Activated T-cell treated with anti-CD3 and anti-CD28 coated beads, Interleukin-2, amount 50 U/mL, for 72 hours (primary cell): ENCODE results near the gene NOP56. TPM values are rescaled to one million over a fixed set of nuclear protein-coding genes. Genes with fewer than 3 reads are reported as not detected.
"Not testable (repeated sequence)": the region's sequence is repeated elsewhere in the genome, so short reads cannot be mapped to it uniquely, and the experiment has no call there.

ENCODE experiments used
- ATAC-seq, 2 donors: fragments of 150-1000 bp; cut with Tn5 transposase; replicated peaks in 1 of 2; 2 replicates each; pipeline ENCODE4 v1.10.0; 2021; ENCODE audit warnings: moderate library complexity in 2 of 2, mild to moderate bottlenecking in 1 of 2
- DNase-seq, 2 donors: peaks; one replicate each; pipeline ENCODE4 v3.0.0; 2021 to 2022; ENCODE audit warnings: mixed read lengths in 1 of 2
- H3K27ac Mint-ChIP-seq: one replicate; pipeline ENCODE4 v1.8.0; 2022; ENCODE audit warnings: mild to moderate bottlenecking, moderate library complexity, mixed read lengths
- H3K27me3 Mint-ChIP-seq: one replicate; pipeline ENCODE4 v1.8.0; 2022; ENCODE audit warnings: low read depth, mixed read lengths
- H3K36me3 Mint-ChIP-seq, 2 donors: one replicate each; pipeline ENCODE4 v1.8.0; 2022; ENCODE audit warnings: mixed read lengths in 2 of 2, mild to moderate bottlenecking in 1 of 2; ENCODE audit not compliant: insufficient read depth in 2 of 2
- H3K4me1 Mint-ChIP-seq: one replicate; pipeline ENCODE4 v1.8.0; 2022; ENCODE audit warnings: low read depth, mixed read lengths
- H3K4me3 Mint-ChIP-seq, 2 donors: one replicate each; pipeline ENCODE4 v1.8.0; 2022; ENCODE audit warnings: mild to moderate bottlenecking in 2 of 2, mixed read lengths in 2 of 2, moderate library complexity in 2 of 2
- H3K9me3 Mint-ChIP-seq, 2 donors: one replicate each; pipeline ENCODE4 v1.8.0; 2022; ENCODE audit warnings: mixed read lengths in 2 of 2
- total RNA-seq, 2 donors: library from RNA; stranded (reverse); gene quantifications; one replicate each; pipeline ENCODE4 v1.2.3, GENCODE V29; 2022

NOP56 gene
- total RNA-seq, 2 donors from 2014 or later: 263 to 392 TPM

DNA sequence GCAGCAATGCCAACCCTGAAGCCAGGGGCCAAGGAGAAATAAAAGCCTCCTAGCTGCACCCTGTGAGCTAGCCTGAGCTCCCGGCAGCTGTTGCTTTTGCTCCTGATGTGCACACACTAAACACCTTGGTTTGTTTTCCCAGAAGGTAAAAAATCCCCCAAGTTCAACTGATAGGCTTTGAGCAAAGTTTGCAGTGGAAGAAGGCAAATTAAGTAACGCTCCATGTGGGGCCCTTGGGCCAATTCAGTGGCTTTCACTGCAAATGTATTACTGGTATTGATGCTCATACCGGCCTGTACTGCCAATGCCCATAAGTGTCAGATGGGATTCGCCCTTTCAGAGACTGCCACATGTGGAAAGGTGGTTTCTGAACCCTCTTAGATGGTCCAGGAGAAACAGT lies 21.0 kb downstream of the NOP56 start:
- H3K27ac Mint-ChIP-seq: no peak overlapping the region
- no peaks in the 10 kb centered on the region for H3K9me3 Mint-ChIP-seq
- H3K4me1 Mint-ChIP-seq: no peaks in the 10 kb centered on the region
- DNase-seq (no peak), ATAC-seq (no peak)
- no peak overlapping the region for H3K4me3 Mint-ChIP-seq
- H3K27me3 Mint-ChIP-seq: peaks cover 4% of the 10 kb centered on the region
- no peaks in the 10 kb centered on the region for H3K36me3 Mint-ChIP-seq

DNA sequence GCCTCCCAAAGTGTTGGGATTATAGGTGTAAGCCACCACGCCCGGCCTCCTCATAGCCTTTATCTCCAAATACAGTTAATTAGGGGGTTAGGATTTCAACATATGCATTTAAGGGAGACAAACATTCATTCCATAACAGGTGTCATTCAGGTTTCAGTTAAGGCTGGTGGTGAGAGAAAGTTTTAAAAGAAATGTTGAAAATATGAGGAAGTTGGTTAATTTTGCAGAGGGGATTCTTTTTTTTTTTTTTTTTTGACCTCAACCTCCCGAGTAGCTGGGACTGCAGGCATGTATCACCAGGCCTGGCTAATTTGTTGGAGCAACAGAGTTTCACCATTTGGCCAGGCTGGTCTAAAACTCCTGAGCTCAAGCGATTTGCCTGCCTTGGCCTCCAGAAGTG lies 27.6 kb downstream of the NOP56 start:
- DNase-seq (no peak), ATAC-seq (no peak)
- Mint-ChIP-seq H3K27me3 (peaks cover 15% of the 10 kb centered on the region), H3K4me3 (no peak overlapping the region), H3K27ac (no peak overlapping the region), H3K9me3 (no peaks in the 10 kb centered on the region), H3K4me1 (no peaks in the 10 kb centered on the region), H3K36me3 (no peaks in the 10 kb centered on the region)

DNA sequence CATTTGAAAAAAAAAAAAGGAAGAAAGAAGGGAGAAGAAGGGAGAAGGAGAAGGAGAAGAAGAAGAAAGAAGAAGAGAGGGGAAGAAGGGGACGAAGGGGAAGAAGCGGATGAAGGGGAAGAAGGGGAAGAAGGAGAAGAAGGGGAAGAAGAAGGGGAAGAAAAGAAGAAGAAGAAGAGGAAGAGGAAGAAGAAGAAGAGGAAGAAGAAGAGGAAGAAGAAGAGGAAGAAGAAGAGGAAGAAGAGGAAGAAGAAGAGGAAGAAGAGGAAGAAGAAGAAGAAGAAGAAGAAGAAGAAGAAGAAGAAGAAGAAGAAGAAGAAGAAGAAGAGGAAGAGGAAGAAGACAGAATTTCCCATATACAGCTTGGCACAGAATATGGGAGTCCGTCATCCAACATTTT lies 29.6 kb downstream of the NOP56 start:
- peaks cover 21% of the 10 kb centered on the region for H3K27me3 Mint-ChIP-seq
- not testable (repeated sequence) for H3K9me3 Mint-ChIP-seq, H3K4me3 Mint-ChIP-seq

DNA sequence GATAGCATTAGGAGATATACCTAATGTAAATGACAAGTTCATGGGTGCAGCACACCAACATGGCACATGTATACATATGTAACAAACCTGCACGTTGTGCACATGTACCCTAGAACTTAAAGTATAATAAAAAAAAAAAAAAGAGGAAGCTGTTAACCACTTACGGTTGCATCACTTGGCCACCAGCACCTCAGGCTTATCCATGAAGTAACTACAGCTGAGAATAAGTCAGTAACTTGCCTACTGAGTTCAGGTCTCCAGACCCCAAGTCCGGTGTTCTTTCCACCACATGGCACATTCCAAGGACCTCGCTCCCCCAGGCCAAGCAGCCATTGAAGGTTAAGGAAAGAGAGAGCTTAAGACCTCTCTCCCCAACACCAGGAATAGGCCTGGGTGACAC lies 32.4 kb downstream of the NOP56 start:
- Mint-ChIP-seq H3K4me1 (peaks cover 15% of the 10 kb centered on the region), H3K27me3 (peaks cover 24% of the 10 kb centered on the region)
- not testable (repeated sequence) for H3K9me3 Mint-ChIP-seq, H3K4me3 Mint-ChIP-seq, H3K36me3 Mint-ChIP-seq, H3K27ac Mint-ChIP-seq, DNase-seq, ATAC-seq

More for the DNA sequence above, 29.6 kb downstream of the NOP56 start:
- H3K27ac Mint-ChIP-seq, H3K4me1 Mint-ChIP-seq, DNase-seq, ATAC-seq, H3K36me3 Mint-ChIP-seq: not testable (repeated sequence)

DNA sequence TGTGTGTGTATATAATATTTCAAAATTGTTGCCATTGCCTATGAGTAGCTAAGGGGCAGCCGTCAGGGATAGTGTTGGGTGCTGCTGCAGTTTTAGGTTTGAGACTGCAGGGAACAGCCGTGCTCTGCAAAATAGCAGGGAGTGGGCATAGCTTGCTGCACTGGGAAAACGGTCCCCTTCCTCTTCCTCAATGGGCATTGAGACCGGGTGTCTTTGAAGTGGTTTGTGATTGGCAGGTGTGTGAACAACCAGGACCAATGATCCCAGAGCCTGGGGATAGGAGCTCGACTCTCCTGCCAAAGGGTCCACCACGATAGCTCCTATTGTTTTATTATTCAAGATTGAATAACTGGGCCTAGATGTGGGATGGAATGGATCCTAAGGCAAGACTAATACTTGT lies 35.1 kb downstream of the NOP56 start:
- H3K9me3 Mint-ChIP-seq: no peaks in the 10 kb centered on the region
- H3K27me3 Mint-ChIP-seq: peaks cover 41% of the 10 kb centered on the region
- DNase-seq (no peak), ATAC-seq (no peak)
- no peak overlapping the region for H3K27ac Mint-ChIP-seq
- H3K4me1 Mint-ChIP-seq: peaks cover 26% of the 10 kb centered on the region
- peak overlapping the region; percentile 65 to 72 for H3K4me3 Mint-ChIP-seq
- H3K36me3 Mint-ChIP-seq: peaks cover 7 to 9% of the 10 kb centered on the region in 2 donors

DNA sequence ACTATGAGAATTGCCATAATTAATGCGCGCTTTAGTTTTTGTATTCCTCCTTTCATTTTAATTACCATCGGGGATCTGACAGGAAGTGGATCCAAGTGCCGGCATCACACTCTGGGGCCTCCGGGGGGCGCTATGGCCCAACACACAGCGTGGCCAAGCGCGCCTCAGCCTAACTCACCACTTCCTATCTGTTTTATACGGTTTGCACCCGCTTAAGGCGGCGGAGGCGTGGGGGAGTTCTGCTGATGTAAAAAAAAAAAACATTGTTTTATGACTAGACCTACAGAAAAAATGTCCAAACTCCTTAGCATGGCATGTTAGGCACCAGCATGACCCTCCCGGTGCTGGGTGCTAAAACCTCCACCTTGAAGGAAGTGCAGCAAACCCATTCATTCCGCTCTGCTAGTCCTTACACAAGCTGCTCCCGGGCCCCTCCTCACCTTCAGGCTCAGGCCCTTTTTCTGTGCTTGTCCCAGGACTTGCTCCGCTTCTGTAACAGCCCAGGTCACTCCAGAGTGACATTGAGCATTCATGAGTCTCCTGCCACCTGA lies 35.7 kb downstream of the NOP56 start:
- Mint-ChIP-seq H3K4me1 (peaks cover 26% of the 10 kb centered on the region), H3K27ac (no peak overlapping the region), H3K27me3 (peaks cover 36% of the 10 kb centered on the region), H3K4me3 (peak overlapping the region; percentile 65 to 72), H3K36me3 (peaks cover 7 to 9% of the 10 kb centered on the region in 2 donors), H3K9me3 (no peaks in the 10 kb centered on the region)
- DNase-seq (peak; percentile 84 to 89), ATAC-seq (peak; percentile 76 to 81)

DNA sequence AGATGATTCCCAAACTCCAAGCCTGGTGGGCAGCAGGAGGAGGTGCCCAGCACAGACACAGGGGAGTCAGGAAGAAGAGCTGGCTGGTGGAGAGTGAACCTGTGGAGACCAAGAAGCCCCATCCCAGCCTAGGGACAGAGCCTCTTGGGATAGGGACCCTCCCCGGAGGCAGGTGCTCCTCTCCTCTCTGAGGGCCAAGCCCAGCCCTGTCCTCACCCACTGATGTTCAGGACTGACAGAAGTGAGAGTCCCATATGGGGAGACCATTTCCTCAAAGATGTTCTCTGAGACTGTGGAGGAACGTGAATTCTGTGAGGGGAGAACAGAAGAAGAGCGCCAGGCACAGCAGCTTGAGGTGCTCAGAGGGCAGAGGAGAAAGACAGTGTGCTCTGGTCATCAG lies 37.8 kb downstream of the NOP56 start:
- DNase-seq: no peak

DNA sequence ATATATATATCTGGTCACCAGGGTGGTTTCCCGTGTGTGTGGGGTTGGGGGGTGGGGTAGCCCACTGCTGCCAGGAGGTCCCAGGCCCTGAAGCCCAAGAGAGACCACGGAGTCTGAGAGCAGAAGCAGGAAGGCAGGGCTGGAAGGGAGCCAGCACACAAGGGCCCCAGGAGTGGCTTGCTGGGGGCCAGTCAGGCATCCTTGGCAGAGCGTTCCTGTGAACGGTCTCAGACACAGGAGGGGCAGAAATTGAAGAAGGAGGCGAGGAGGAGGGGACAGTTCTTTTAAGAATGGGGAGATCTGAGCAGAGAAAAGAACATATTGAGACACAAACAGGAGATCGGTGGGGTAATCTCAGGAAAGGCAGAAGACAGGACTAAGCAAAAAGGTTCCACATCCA lies 38.3 kb downstream of the NOP56 start:
- DNase-seq (no peak), ATAC-seq (no peak)
- Mint-ChIP-seq H3K9me3 (no peaks in the 10 kb centered on the region), H3K36me3 (peaks cover 7 to 9% of the 10 kb centered on the region in 2 donors), H3K27ac (no peak overlapping the region), H3K4me3 (peak overlapping the region; percentile 89 to 98), H3K4me1 (peaks cover 32% of the 10 kb centered on the region), H3K27me3 (peaks cover 45% of the 10 kb centered on the region)

More for the DNA sequence above, 37.8 kb downstream of the NOP56 start:
- Mint-ChIP-seq H3K4me3 (no peak overlapping the region), H3K9me3 (no peaks in the 10 kb centered on the region), H3K27ac (no peak overlapping the region), H3K27me3 (peaks cover 45% of the 10 kb centered on the region), H3K36me3 (peaks cover 7 to 9% of the 10 kb centered on the region in 2 donors), H3K4me1 (peaks cover 32% of the 10 kb centered on the region)
- ATAC-seq: no peak

DNA sequence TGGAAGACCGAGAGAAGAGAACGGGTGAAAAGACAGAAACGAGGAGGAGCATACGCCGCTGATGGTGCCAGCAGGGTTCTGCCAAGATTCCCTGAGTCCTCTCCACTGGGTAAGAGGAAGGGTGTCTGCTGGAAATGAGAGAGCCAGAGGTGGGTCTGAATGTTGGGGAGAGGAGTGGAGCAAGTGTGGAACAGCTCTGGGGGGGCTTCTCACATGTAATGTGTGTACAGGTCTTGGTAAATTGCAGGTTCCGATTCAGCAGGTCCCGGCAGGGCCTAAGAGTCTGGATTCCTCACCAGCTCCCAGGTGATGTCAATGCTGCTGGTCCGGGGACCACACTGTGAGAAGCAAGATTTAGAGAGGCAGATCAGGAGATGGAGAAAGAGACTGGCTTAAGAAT lies 38.7 kb downstream of the NOP56 start:
- Mint-ChIP-seq H3K4me1 (peaks cover 32% of the 10 kb centered on the region), H3K36me3 (peaks cover 7 to 9% of the 10 kb centered on the region in 2 donors), H3K27ac (no peak overlapping the region), H3K27me3 (peaks cover 49% of the 10 kb centered on the region), H3K9me3 (no peaks in the 10 kb centered on the region), H3K4me3 (peak overlapping the region; percentile 89 to 98)
- no peak for DNase-seq
- no peak for ATAC-seq

DNA sequence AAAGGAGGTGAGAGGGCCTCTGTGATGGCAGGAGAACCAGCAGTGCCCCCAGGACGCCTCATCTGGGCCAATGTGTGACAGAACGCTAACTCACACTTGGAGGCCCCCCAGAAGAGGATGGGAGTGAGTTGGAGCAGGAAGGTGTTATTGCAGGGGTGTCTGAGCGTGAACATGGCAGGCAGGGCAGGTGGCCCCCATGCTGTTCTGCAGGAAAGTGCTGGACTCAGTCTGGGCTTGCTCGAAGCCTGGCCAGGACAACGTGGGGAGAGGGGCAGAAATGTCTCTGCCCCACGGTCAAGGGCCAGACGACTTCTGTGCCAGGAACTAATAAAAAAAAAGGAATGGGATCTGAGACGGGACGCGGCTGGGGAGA lies 39.2 kb downstream of the NOP56 start:
- H3K27me3 Mint-ChIP-seq: peaks cover 54% of the 10 kb centered on the region
- H3K36me3 Mint-ChIP-seq: peaks cover 7 to 9% of the 10 kb centered on the region in 2 donors
- ATAC-seq (no peak), DNase-seq (no peak)
- H3K9me3 Mint-ChIP-seq: no peaks in the 10 kb centered on the region
- H3K4me3 Mint-ChIP-seq: peak overlapping the region; percentile 89 to 98
- H3K27ac Mint-ChIP-seq: peak overlapping the region; percentile 96
- H3K4me1 Mint-ChIP-seq: peaks cover 32% of the 10 kb centered on the region

DNA sequence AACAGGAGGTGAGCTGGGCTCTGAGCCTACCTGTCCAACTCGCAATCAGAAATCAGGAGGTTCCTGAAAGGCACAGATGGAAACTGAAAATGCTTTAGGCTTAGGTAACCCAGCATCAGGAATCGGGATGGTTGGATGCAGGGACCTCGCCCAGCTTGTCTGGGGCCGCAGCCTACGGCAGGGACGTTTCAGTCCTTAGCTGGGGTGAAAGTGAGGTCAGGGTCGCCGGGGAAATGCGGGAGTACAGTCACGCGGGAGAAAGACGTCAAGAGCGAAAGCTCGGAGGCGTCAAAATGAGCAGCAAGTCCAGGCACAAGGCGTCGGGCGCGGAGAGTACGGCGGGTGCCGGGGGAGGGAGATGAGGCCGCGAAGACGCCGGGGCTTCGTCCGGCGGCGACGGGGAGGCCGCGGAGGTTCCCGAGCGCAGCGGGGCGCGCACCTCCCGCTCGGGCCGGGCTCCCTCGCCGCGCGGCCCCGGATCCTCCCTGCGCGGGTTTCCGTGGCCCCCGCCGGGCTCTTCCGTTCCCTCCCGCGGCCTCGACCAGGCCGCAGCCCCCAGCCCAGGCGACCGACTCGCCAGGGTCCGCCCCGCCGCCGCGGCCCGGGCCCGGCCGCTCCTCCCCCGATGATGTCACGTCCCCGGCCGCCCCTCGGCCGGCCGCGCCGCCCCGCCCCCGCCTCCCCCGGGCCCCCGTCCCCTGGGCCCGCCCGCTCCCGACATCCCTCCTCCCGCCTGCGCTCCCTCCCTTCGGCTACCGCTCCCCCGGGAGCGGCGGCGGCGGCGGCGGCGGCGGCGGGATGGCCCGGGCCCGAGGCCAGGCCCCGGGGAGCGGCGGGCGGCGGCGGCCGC lies 39.8 kb downstream of the NOP56 start, which contains the start of gene EBF4:
Gene EBF4, plus strand, starts transcription at position 745 of the 850 bp plus-strand sequence. CDS start 866 bp downstream, outside the sequence.
- H3K4me3 Mint-ChIP-seq: peak within 1 kb of the TSS; percentile 89 to 98
- no peaks in the 10 kb centered on the region for H3K9me3 Mint-ChIP-seq
- peak; percentile 29 to 32 for ATAC-seq
- H3K36me3 Mint-ChIP-seq: peaks cover 7 to 9% of the 10 kb centered on the region in 2 donors
- H3K27ac Mint-ChIP-seq: peak within 1 kb of the TSS; percentile 96
- peaks cover 32% of the 10 kb centered on the region for H3K4me1 Mint-ChIP-seq
- DNase-seq: peak; percentile 40 to 48
- H3K27me3 Mint-ChIP-seq: peaks cover 59% of the 10 kb centered on the region

DNA sequence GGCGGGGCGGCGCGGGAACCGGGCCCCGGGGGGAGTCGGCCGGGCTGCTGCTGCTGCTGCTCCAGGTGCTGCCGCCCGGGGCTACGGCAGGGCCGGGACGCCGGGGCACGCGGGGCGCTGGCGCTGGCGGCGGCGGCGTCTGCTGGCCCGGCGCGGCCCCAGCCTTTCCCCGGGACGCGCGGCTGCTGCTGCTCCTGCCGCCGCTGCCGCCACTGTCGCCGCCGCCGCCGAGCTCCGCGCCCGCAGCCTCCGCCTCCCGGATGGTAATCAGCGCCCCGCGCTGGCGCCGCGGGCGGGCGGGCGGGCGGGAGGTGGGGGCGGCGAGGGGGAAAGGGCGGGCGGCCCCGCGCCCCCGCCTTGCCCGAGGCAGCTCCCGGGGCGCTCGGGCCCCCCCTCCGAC lies 40.5 kb downstream of the NOP56 start:
- Mint-ChIP-seq H3K36me3 (peaks cover 7 to 9% of the 10 kb centered on the region in 2 donors), H3K4me3 (no peak overlapping the region), H3K4me1 (peaks cover 26% of the 10 kb centered on the region), H3K27me3 (peaks cover 59% of the 10 kb centered on the region), H3K9me3 (no peaks in the 10 kb centered on the region), H3K27ac (no peak overlapping the region)
- ATAC-seq: peak; percentile 30 to 38
- peak; percentile 47 to 52 for DNase-seq

DNA sequence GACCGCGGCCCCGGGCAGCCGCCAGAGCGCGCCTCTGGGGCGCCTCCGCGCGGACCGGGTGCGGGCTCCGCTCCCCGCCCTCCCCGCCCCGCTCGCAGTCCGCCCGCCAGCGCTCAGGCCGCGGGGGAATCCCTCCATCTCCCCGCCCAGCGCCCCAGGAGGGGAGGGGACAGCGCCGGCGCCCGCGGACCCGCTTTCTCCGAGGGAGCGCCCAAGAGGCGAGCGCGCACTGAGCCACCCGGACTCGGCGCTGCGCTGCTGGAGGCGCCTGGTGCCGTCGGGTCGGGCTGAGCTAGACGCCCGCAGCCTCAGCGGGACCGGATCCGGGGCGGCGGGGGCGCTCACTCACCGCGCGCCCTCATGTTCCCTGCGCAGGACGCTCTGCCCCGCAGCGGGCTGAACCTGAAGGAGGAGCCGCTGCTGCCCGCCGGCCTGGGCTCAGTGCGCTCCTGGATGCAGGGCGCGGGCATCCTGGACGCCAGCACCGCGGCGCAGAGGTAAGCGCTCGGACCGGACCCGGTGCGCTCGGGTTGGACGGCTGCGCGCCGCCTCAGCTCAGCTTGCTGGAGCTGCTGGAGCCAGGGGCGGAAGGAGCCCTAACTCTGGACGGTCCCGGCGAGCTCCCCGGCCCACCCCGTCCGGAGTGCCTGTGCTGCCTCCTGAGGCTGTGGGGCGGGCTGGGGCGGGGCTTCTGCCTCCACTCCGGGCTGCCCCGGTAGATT lies 41.0 kb downstream of the NOP56 start:
- H3K36me3 Mint-ChIP-seq: peaks cover 7 to 9% of the 10 kb centered on the region in 2 donors
- no peaks in the 10 kb centered on the region for H3K9me3 Mint-ChIP-seq
- peaks cover 20% of the 10 kb centered on the region for H3K4me1 Mint-ChIP-seq
- H3K27ac Mint-ChIP-seq: no peak overlapping the region
- peak overlapping the region; percentile 43 to 47 for H3K4me3 Mint-ChIP-seq
- DNase-seq: peak; percentile 69 to 75
- H3K27me3 Mint-ChIP-seq: peaks cover 59% of the 10 kb centered on the region
- ATAC-seq: peak; percentile 74 to 76
